Kidney (tissue), 14 donors: ENCODE data around the gene FUBP3. TPM values are rescaled to one million over a fixed set of nuclear protein-coding genes. Genes with fewer than 3 reads are reported as not detected.
A peak's percentile ranks its signal among the peaks of the same experiment; 100 is the strongest.

Experiments used
- DNase-seq, 5 donors: peaks; one replicate each; pipeline ENCODE4 v3.0.0-alpha.2; 2013 to 2020
- FAIRE-seq: peaks from 2 replicates; lab custom pipeline; 2012; peaks lifted over from hg19 to GRCh38; lab: Jason Lieb, UNC
- H3K27ac ChIP-seq, 2 donors: one replicate each; pipeline ENCODE4 v1.7.0; 2013; ENCODE audit warnings: low read depth in 2 of 2, low read length in 2 of 2, inconsistent platforms in 1 of 2
- H3K27me3 ChIP-seq: one replicate; pipeline ENCODE4 v1.7.1; 2013; ENCODE audit warnings: low read length, inconsistent platforms; ENCODE audit not compliant: control insufficient read depth, insufficient read depth
- H3K36me3 ChIP-seq, 3 donors: one replicate each; pipeline versions ENCODE4 v1.7.0 to v1.7.1; 2013; ENCODE audit warnings: low read length in 3 of 3, control low read depth in 1 of 3, inconsistent platforms in 1 of 3; ENCODE audit not compliant: insufficient read depth in 3 of 3, control insufficient read depth in 2 of 3
- H3K4me1 ChIP-seq, 3 donors: one replicate each; pipeline versions ENCODE4 v1.7.0 to v1.7.1; 2013; ENCODE audit warnings: low read length in 3 of 3, inconsistent platforms in 1 of 3, low read depth in 1 of 3; ENCODE audit not compliant: control insufficient read depth in 2 of 3, insufficient read depth in 2 of 3
- H3K4me3 ChIP-seq, 3 donors: one replicate each; pipeline versions ENCODE4 v1.7.0 to v1.8.1; 2013; ENCODE audit warnings: low read length in 3 of 3, control low read depth in 1 of 3, inconsistent platforms in 1 of 3
- H3K9ac ChIP-seq, 3 donors: one replicate each; pipeline versions ENCODE4 v1.7.0 to v1.7.1; 2013; ENCODE audit warnings: low read length in 3 of 3, control low read depth in 1 of 3, inconsistent platforms in 1 of 3
- H3K9me3 ChIP-seq, 3 donors: one replicate each; pipeline versions ENCODE4 v1.7.0 to v1.7.1; 2013; ENCODE audit warnings: low read length in 3 of 3, control low read depth in 1 of 3, inconsistent platforms in 1 of 3; ENCODE audit not compliant: control insufficient read depth in 2 of 3, insufficient read depth in 1 of 3
- CTCF ChIP-seq: IDR thresholded peaks from 3 replicates; pipeline ENCODE4 v1.5.1; 2012; ENCODE audit warnings: mild to moderate bottlenecking, moderate library complexity, borderline replicate concordance; ENCODE audit not compliant: insufficient read depth; ENCODE audit errors: extremely low read depth
- intact Hi-C: fragments of 100-400 bp; cut with DNase I; formaldehyde crosslinking; loops from one replicate; pipeline ENCODE4 v1.11.1; 2022
- polyA plus RNA-seq: library from polyadenylated mRNA; stranded (reverse); fragments of 350-450 nt; fragmentation: Illumina TruSeq; extraction: RNeasy Lipid Tissue Mini Kit (QIAGEN cat#74804); gene quantifications from one replicate; pipeline ENCODE4 v1.2.3, GENCODE V29; 2014; ENCODE audit warnings: low read depth, low replicate concordance; ENCODE audit not compliant: insufficient read depth
- total RNA-seq: library from RNA; stranded (reverse); fragmentation: NEBNext Ultra II Directional; extraction: Animal tissue kit (Norgen Biotek cat#: 25700); gene quantifications from one replicate; pipeline ENCODE4 v1.2.1, GENCODE V29; 2021
- donor health status: control.
- donor health status: control.
- donor health status: control.
- donor health status: control.
- donor health status: control.
- donor health status: DM: yes; HTN: yes; CAD: no.
- donor health status: Normal renal cell carcinoma (clear cell type).

The FUBP3 gene
- total and polyA plus RNA-seq, 2 donors from 2014 or later: 19.4 to 44.1 TPM

- TF ChIP-seq CTCF: no peak
- Histone ChIP-seq H3K27ac (peak overlapping the region in 1 of 2 donors; percentile 16), H3K4me1 (peaks cover 0 to 5% (median 0%) of the 10 kb centered on the region in 3 donors), H3K9ac (no peak overlapping the region), H3K9me3 (no peaks in the 10 kb centered on the region), H3K4me3 (no peak overlapping the region), H3K27me3 (no peaks in the 10 kb centered on the region), H3K36me3 (no peaks in the 10 kb centered on the region)
- DNase-seq (no peak), FAIRE-seq (no peak)
- intact Hi-C loops: no loop called here
Observed at GRCh38 chr9:130590305-130590704, 10.9 kb downstream of the FUBP3 start.

- H3K9me3 ChIP-seq: no peaks in the 10 kb centered on the region
- no peak for FAIRE-seq
- intact Hi-C loops: no loop called here
- no peaks in the 10 kb centered on the region for H3K27me3 ChIP-seq
- H3K27ac ChIP-seq: no peak overlapping the region
- no peak overlapping the region for H3K4me3 ChIP-seq
- no peak for DNase-seq
- no peak overlapping the region for H3K9ac ChIP-seq
- TF ChIP-seq CTCF: no peak
- H3K4me1 ChIP-seq: peaks cover 0 to 5% (median 0%) of the 10 kb centered on the region in 3 donors
- H3K36me3 ChIP-seq: peaks cover 3 to 11% (median 8%) of the 10 kb centered on the region in 3 donors
Observed at GRCh38 chr9:130593020-130593419, 13.6 kb downstream of the FUBP3 start.

- Histone ChIP-seq H3K9ac (no peak overlapping the region), H3K27me3 (no peaks in the 10 kb centered on the region), H3K9me3 (no peaks in the 10 kb centered on the region), H3K4me1 (no peaks in the 10 kb centered on the region), H3K4me3 (no peak overlapping the region), H3K36me3 (peaks cover 3 to 20% (median 12%) of the 10 kb centered on the region in 3 donors), H3K27ac (no peak overlapping the region)
- TF ChIP-seq CTCF: no peak
- FAIRE-seq (no peak), DNase-seq (peak in 2 of 5 donors; percentile 20 to 70)
- intact Hi-C loops: no loop called here
Observed at GRCh38 chr9:130597228-130597627, 17.9 kb downstream of the FUBP3 start.

GRCh38 chr9:130598188-130598587, 18.8 kb downstream of the FUBP3 start:
- TF ChIP-seq CTCF: no peak
- Histone ChIP-seq H3K27me3 (no peaks in the 10 kb centered on the region), H3K9ac (no peak overlapping the region), H3K36me3 (peaks cover 3 to 20% (median 12%) of the 10 kb centered on the region in 3 donors), H3K9me3 (no peaks in the 10 kb centered on the region), H3K4me3 (no peak overlapping the region), H3K27ac (no peak overlapping the region), H3K4me1 (no peaks in the 10 kb centered on the region)
- intact Hi-C loops: no loop called here
- DNase-seq (no peak), FAIRE-seq (no peak)
